Amniotic epithelial cell (primary cell): ENCODE data around the gene ZNF804A.

Experiments used
- DNase-seq: peaks from one replicate; pipeline ENCODE4 v3.0.0-alpha.2; 2010; ENCODE audit warnings: low read depth

ZNF804A gene

DNA sequence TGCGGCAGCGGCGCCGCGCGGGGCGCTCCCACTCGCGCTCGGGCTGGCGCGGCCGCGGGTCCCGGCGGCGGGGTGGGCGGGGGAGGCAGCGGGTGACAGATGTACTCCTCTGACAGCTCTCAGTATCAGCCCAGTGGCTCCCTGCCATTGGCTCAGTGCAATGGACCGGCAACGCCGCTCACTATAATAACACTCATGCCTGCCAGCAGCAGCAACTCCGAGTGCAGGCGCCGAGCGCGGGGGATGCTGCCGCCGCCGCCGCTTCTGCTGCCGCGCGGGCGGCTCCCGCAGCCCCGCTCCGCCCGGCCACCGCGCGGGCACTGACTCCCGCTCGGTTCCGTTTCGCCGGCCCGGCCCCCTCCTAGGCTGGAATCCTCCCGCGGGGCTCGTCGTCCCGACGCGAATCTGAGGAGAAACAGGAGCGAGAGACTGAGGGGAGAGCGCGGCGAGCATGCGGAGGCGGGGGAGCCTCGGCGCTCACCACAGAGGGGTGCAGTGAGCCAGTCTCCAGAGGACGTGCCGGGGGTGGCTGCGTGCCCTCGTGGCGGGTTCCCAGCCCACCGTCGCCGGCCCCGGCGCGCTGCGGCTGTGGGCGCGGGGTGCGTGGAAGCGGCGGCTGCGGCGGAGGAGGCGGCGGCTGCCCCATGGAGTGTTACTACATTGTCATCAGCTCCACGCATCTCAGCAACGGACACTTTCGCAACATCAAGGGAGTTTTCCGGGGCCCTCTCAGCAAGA, at the start of gene ZNF804A:
Gene ZNF804A (plus strand): TSS at position 214 of the 738 bp plus-strand sequence. CDS start 431 bp downstream, at position 645.
- peak; percentile 74 for DNase-seq

DNA sequence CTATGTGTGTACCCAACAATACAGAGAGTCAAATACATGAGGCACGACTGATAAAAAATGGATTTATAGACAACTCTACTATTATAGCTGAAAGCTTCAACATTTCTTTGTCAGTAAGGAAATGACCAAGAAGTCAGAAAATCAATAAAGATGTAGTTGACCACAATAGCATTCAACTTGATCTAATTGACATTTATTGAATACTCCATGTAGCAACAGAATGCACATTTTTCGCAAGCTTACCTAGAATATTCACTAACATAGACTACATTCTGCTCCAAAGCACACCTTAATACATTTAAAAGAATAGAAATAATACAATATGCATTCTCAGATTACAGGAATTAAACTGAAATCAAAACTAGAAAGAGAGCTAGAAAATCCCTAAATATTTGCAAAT, 49.2 kb upstream of the ZNF804A start:
- DNase-seq = no peak

DNA sequence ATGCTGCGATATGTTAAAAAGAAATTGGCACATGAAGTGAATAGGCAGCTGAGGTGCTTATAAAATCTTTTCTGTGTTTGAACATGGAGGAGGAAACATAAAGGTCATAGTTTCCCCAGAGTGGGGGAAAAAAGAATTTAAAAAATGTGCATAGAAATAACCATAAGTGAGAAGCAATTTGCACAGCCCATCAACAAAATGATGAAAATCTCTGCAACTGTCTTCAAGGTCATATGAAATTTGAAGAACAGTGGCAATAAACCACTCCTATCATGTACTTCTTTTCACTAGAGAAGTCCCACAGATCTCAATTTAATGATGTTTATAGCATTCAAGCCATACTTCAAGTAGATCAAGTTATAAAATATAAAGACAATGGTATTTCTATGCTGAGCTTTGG, 46.7 kb upstream of the ZNF804A start:
- no peak for DNase-seq

DNA sequence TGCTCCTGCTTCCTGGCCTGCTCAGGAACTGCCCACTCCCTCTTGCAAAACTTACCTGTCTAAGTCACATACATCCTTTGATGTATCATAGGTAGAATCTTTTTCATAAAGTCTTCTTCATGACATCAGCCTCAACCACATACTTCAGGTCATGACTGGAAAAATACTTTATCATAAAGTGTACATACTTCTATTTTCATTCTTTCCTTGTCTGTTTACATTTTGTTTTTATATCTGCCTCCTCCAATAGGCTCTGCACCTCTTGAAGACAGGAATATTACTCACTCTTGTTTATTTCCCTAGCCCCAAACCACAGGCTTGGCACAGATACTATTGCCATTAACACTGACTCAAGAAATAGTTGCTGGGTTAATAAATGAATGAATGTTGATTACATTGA, 43.6 kb upstream of the ZNF804A start:
- DNase-seq = peak; percentile 70

DNA sequence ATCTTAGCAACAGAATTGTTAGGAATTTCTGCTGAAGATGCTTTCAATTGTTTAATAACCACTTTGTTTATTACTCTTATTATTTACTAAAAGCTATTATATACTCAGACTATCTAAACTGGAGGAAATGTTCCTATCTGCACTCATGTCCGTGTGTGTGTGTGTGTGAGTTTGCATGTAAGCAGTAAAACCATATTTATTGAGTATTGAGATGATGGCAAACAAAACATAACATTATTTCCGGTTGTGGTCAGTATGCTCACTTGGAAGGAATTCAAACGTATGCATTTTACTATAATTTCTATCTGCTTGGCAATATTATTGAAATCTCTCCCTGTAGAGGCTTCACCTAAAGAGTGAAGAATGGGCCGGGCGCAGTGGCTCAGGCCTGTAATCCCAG, 43.0 kb upstream of the ZNF804A start:
- no peak for DNase-seq

DNA sequence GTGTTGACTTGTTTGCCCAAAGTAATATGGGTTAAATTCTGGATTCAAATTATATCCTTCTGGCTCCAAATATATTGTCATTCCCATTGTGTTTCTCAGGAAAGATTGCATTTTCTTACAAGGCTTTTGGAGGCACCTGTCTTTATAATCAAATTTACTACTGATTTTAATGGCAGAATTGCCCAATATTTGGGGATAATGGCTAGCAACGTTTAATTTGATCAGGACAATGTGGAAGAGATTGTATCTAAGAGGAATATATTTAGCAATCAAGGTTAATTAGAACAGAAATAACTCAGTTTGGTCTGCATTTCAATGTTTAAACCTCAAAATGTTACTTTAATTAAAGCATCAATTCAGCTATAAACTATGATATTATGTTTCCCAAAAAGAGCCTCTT, 41.7 kb upstream of the ZNF804A start:
- DNase-seq = no peak

DNA sequence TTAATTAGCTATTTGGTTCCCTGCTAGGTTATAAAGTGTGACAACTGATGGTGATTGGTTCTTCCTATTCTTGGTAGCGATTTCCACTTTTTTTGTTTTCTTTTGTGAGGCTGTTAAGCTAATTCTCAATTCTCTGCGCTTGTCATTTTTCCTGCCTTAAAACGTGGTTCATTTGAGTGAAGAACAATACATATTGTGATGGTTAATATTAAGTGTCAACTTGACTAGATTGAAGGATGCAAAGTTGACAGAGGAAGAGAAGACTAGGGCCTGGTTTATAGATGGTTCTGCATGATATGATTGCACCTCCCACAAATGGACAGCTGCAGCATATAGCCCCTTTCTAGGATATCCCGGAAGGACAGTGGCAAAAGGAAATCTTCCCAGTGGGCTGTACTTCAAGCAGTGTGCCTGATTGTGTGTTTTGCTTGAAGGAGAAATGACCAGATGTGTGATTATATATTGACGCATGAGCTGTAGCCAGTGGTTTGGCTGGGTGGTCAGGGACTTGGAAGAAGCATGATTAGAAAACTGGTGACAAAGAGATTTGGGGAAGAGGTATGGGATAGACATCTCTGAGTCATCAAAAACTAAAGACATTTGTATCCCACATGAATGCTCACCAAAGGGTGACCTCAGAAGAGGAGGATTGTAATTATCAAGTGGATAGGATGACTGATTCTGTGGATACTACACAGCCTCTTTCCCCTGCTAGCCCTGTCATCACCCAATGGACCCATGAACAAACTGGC, 39.4 kb upstream of the ZNF804A start:
- DNase-seq = peak; percentile 10

DNA sequence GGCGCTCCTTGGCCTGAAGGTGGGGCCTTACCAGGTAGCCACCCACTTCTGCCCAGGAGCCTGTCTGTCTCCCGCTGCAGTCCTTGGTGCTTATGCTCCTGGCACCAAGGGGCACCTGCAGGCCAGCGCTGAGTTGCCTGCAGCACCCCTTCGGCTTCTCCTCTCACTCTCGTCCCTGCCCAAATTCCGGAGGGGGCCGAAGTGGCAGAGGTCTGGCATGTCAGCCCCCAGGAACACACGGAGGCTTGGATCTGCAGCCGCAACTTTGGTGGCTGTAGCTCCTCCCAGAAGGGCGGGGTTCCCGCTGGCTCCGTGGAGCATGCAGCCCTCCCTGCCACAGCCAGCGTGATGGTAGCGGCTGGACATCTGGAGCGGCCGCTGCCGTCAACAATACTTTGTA, 37.7 kb upstream of the ZNF804A start:
- no peak for DNase-seq

DNA sequence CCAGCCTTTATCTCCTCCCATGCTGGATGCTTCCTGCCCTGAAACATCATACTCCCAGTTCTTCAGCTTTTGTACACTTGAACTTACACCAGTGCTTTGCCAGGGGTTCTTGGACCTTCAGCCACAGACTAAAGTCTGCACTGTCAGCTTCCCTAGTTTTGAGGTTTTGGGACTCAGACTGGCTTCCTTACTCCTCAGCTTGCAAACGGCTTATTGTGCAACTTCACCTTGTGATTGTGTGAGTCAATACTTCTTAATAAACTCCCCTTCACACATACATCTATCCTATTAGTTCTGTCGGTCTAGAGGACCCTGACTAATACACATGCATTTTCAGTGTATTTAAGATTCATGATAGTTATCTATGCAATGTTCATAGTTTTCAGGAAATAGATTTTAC, 35.8 kb upstream of the ZNF804A start:
- peak; percentile 81 for DNase-seq

DNA sequence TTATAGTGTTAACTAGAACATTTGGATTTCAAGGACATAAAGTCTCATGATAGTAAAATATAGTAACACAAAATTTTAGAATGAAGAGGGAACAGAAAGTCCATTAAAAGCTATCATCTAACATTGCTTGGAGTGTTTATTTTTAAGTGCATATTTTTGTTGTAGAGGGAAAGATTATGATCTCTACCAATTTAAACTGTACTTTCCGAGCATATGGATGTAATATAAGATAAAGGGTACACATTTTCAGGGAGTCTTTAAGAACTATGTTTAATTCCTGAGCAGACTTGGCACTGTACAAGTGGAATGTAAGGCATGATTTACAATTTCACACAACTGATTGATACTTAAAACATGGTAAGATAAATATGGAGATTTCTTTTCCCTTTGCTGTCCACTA, 34.2 kb upstream of the ZNF804A start:
- DNase-seq = no peak

DNA sequence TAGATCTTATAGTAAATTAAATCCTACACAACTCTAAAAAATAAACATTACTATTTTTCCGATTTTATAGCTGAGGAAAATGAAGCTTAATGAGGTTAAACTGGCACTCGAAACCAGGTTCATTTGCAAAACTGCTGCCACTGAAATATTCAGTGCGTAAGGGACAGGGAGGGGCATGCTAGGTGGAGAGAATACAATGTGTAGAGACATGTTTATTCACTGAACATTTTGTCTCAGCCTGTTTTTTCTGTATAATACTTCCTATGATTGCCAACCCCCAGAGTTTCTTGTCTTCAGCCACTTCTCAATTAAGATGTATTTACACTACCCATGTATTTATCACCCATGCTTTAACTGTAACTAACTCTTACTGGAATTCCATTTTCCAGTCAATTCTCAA, 31.6 kb upstream of the ZNF804A start:
- no peak for DNase-seq

DNA sequence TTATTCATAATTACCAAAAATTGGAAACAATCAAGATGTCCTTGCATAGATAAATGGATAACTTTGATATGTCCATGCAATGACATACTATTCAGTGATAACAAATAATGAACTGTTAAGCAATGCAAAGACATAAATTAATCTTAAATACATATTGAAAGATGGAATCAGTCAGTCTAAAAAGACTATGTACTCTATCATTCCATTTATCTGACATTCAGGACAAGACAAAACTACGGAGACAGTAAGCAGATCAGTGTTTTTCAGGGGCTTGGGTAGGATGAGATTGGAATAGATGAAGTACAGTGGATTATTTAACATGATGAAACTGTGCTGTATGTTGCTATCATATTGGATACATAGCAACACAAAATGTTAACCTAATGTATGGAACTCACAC, 21.3 kb upstream of the ZNF804A start:
- DNase-seq = no peak

DNA sequence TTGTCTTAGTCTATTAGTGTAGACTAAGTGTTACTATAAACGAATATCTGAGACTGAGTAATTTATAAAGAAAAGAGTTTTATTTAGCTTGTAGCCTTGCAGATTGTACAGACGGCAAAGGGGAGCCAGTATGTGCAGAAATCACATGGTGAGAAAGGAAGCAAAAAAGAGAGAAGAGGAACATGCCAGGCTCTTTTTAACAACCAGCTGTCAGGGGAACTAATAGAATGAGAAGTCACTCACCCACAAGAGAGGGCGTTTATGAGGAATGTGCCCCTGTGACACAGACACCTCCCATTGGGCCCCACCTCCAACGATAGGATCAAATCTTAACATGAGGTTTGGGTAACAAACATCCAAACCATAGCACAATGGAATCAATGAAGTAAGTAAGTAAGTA, 20.6 kb upstream of the ZNF804A start:
- no peak for DNase-seq

DNA sequence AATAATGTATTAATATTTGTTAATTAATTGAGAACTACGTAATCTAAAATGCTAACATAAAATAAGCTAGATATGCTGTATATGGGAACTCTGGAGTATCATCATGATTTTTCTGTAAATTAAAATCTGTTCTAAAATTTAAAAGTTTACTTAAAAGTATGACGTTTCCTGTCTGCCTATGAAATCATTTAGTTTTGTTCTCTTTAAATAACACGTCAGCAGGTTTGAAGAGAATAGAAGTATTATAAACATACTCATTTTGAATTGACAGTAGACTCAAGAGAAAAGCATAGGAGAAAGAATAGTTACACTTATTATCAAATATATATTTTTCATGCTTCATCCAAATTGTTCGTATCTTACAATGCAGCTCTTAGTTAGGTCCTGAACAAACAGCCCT, 19.1 kb upstream of the ZNF804A start:
- DNase-seq = no peak

DNA sequence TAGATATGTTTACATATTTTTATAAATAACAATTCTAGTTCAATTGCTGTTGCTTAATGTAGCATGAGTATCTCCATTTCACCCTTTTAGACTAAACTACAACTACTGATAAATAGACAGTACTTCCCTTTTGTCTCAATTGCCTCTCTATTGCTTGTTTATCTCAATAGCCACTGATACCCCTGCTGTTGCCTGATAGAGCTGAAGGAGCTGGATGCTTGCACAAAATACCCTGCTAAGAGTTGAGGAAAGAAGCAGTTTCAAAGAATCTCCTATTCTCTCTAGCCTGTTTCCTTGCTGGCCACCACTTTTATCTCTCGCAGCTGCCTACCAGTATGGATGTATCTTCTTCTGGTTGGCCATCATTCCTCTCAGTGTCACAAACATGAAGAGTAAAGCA, 16.9 kb upstream of the ZNF804A start:
- DNase-seq = no peak

DNA sequence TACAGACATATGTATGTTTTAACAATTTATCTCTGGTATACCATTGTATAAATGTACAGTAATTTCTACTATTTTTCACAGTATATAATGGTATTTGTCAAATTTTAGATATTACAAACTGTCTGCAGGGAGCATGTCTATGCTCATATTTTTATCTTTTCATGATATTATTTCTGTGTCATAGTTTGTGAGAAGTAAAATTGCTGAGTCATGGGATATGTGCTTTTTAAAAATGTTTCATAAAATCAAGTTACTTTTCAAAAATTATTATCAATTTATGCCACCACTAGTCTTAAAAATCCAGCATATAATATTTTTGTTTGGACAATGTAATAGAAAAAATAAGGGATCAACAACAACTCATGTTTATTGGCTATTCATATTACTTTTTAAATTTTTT, 9.1 kb upstream of the ZNF804A start:
- peak; percentile 10 for DNase-seq

DNA sequence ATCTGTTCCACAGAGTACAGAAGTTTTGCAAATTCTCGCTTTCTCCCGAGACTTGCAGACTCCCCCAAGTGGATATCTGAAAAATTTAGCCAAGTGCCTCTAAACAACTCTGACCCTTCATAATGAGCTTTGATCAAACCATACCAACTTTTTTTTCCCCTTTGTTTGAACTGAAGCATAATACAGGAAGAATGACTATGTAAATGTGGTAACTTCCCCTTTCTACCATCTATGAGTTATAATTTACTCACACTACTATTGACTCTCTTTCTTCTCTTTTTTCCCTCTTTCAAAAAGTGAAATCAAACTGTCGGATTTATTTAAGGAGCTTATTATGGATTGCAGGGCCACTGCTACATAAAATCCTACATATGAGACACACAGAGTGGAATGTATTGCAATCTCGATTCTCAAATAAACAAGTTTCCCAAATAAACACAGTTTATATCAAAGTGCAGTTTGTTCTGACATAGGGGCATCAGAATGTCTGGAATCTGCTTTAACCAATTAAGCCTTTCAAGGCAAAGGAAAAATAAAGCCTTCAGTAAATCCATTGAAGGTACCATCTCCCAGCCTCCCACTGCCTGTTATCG, 1.4 kb upstream of the ZNF804A start:
- peak; percentile 88 for DNase-seq

DNA sequence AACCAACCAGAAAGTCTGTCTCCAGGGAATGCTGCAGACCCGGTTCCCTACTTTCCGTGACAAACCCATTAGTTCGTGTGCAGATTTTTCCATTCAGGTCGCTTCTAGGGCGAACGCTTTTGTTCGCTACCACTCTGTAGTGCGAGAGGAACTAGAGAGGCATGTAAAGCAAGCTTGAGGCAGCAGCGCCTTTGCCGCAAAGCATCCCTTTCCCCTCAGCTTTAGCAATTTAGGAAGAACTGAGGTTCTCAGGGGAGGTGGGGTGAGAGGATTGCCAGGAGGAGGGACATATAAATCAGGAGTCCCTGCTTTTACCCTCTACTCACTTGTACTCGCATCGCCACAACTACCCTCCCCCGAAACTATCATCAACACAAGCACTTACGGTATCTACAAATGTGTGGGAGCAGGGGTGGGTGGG, 748 bp upstream of the ZNF804A start:
- peak; percentile 71 for DNase-seq

DNA sequence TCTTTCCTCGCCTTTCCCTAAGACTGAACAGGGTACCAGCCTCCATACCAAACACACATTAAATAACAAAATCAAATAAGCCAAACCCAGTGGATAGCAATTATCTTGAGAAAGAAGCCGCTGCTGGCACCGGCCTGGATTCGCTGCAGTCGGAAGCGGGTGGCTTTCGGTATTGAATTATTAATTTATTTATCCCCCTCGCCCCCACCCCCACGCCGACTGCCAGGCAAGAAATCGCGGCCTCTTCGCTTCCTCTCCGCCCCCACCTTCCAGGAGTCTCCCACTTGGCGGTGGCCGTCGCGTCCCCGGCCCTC, 370 bp upstream of the ZNF804A start:
- DNase-seq = no peak

DNA sequence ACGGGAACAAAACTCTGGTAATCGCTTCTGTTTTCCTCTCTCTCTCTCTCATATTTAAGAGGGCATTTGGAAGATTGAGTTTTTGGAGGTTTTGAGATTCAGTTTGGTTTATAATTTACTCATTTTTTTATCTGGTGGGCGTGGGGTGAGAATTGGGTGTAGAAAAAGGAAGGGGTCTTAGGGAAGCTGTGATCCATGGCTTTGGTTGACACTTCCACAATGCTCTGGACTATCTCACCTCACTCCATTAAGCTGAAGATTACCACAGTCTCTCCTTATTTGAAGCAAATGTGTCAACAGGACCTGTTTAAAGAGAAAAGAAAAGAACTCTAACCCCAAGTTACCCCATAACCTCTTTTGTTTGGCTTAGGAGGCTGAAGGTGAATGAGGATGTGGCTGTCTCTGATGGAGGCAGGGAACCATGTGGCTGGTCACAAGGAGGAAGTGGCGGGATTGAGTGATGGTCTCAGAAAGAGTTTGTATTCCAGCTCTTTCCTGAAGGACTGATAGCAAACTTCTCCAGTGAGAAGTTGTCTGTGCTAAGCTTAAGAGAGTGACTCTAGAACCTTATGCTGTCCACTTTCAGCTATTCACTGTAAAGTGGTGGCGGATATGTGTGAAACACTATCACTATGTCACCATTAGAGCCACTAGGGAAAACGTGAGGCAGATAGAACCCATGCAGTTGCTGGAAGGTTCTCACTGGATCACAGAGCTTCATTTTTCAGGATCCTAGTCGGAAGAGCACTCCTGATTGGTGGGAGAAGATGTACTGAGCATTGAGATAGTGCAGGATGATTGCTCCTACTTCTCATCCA, 934 bp downstream of the ZNF804A start:
- peak; percentile 79 for DNase-seq

DNA sequence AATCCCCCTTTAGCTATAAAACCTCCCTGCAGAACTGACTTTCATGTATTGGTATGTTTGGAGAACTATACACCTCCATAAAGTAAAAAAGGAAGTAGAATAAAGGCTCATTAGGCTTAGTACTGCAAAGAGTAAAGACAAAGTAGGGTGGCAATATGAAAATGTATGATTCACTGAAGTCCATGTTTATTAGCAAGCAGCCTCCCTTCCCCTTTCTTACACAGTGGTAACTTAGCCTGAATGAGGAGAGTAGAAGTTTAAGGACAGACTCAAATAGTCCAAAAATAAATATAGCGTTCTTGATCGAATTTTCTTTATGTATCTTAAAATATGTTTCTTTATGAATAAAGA, 1.5 kb downstream of the ZNF804A start:
- DNase-seq = peak; percentile 68

DNA sequence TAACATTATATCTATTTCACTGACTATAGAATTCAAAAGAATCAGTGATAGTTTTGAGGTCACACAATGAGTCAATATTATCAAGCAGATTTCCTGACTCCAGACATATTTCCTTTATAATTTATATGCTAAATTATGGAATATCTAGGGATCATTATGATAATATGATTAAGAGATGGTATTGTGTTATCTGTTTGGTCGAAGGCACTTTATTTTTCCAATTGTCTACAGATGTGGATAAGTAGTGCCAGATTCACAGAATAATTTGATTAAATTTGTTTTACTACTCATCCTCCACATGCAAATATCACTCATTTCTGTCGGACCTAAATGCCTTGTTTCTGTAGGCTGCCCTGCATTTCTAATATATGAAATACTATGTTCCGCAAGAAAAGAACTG, 4.4 kb downstream of the ZNF804A start:
- DNase-seq = no peak

DNA sequence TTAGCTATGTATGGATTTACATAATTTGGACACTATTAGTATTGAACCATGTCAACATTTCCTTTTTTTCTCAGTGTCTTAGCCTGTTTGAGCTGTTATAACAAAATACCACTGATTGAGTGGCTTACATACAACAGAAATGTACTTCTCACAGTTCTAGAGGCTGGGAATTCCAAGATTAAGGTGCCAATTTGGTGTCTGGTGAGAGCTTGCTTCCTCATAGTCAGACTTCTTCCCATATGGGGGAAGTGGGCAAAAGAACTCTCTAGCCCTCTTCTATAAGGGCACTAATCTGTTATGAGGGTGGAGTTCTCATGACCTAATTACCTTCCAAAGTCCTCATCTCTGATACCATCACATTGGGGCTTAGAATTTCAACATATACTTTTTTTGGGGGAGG, 12.6 kb downstream of the ZNF804A start:
- DNase-seq = no peak
